Keratinocyte (primary cell): Measurements from ENCODE around the gene GIPC1. TPM values are rescaled to one million over a fixed set of nuclear protein-coding genes. Genes with fewer than 3 reads are reported as not detected.

Experiments used
- DNase-seq: peaks from one replicate; pipeline ENCODE4 v3.0.0-alpha.2; 2011; ENCODE audit warnings: low read depth, missing footprints, low spot score
- FAIRE-seq: peaks from 2 replicates; lab custom pipeline; 2011; peaks lifted over from hg19 to GRCh38; lab: Jason Lieb, UNC
- H2AFZ ChIP-seq: 2 replicates; pipeline ENCODE4 v1.6.0; 2012; ENCODE audit warnings: low read length, control low read depth, inconsistent platforms; ENCODE audit not compliant: control insufficient read depth
- H3K27ac ChIP-seq: 2 replicates; pipeline ENCODE4 v1.5.1; 2011; ENCODE audit warnings: low read length; ENCODE audit not compliant: control insufficient read depth, insufficient read depth
- H3K27me3 ChIP-seq: 3 replicates; pipeline ENCODE4 v1.6.0; 2011; ENCODE audit warnings: low read length; ENCODE audit not compliant: control insufficient read depth, insufficient read depth; ENCODE audit errors: extremely low read depth
- H3K36me3 ChIP-seq, 2 experiments: 2 replicates in 1 of 2; 3 replicates in 1 of 2; pipeline ENCODE4 v1.5.1; 2011; ENCODE audit warnings: low read length in 2 of 2, mild to moderate bottlenecking in 1 of 2; ENCODE audit not compliant: control insufficient read depth in 2 of 2, insufficient read depth in 2 of 2; ENCODE audit errors: extremely low read depth in 1 of 2
- H3K4me1 ChIP-seq: 3 replicates; pipeline ENCODE4 v1.5.1; 2011; ENCODE audit warnings: low read length; ENCODE audit not compliant: control insufficient read depth, insufficient read depth; ENCODE audit errors: extremely low read depth
- H3K4me2 ChIP-seq: 3 replicates; pipeline ENCODE4 v1.6.0; 2011; ENCODE audit warnings: low read depth, low read length; ENCODE audit not compliant: control insufficient read depth, insufficient read depth; ENCODE audit errors: extremely low read depth
- H3K4me3 ChIP-seq, 3 experiments: fragments of 200-600 bp in 1 of 3; sonication (generic) in 1 of 3; 2 replicates in 2 of 3; 3 replicates in 1 of 3; pipeline ENCODE4 v1.5.1; 2011 to 2016; ENCODE audit warnings: low read length in 3 of 3, mild to moderate bottlenecking in 3 of 3, control low read depth in 2 of 3, inconsistent platforms in 1 of 3, low read depth in 1 of 3, mixed read lengths in 1 of 3, mixed run types in 1 of 3, moderate library complexity in 1 of 3; ENCODE audit not compliant: control insufficient read depth in 2 of 3, insufficient read depth in 2 of 3; ENCODE audit errors: extremely low read depth in 1 of 3
- H3K79me2 ChIP-seq: 2 replicates; pipeline ENCODE4 v1.6.0; 2012; ENCODE audit warnings: low read length; ENCODE audit not compliant: control insufficient read depth, insufficient read depth
- H3K9ac ChIP-seq: 3 replicates; pipeline ENCODE4 v1.6.0; 2011; ENCODE audit warnings: low read length; ENCODE audit not compliant: control insufficient read depth, insufficient read depth; ENCODE audit errors: extremely low read depth
- H3K9me1 ChIP-seq: 3 replicates; pipeline ENCODE4 v1.6.0; 2011; ENCODE audit warnings: low read length; ENCODE audit not compliant: control insufficient read depth, insufficient read depth; ENCODE audit errors: extremely low read depth
- H3K9me3 ChIP-seq: 2 replicates; pipeline ENCODE4 v1.5.1; 2012; ENCODE audit warnings: low read depth, low read length; ENCODE audit not compliant: control insufficient read depth
- H4K20me1 ChIP-seq: 3 replicates; pipeline ENCODE4 v1.6.0; 2011; ENCODE audit warnings: low read length; ENCODE audit not compliant: control insufficient read depth, insufficient read depth; ENCODE audit errors: extremely low read depth
- EZH2 ChIP-seq: IDR thresholded peaks from one replicate; pipeline ENCODE4 v1.6.1; 2012; ENCODE audit warnings: inconsistent platforms, mild to moderate bottlenecking, low read length, moderate library complexity
- dilution Hi-C: fragments of 300-500 bp; cut with MboI; formaldehyde crosslinking; loops from one replicate; pipeline ENCODE4 v1.7.0; 2020; ENCODE audit warnings: low sequenced_read_pairs; ENCODE audit not compliant: extremely low pct_ligation_motif_present
- polyA plus RNA-seq, 5 experiments: library from polyadenylated mRNA; depleted of rRNA in 3 of 5; stranded (reverse) in 3 of 5; stranded (forward) in 1 of 5; unstranded in 1 of 5; fragments of >200 nt; gene quantifications; 1 replicate in 1 of 5; 2 replicates in 3 of 5; 3 replicates in 1 of 5; pipeline versions ENCODE4 v1.2.1 to v1.2.3, GENCODE V29; 2011 to 2012; ENCODE audit warnings: missing spikeins in 2 of 5, low read depth in 1 of 5, low replicate concordance in 1 of 5
- TF ChIP-seq, protein P1 (sequence below), 3 experiments: IDR thresholded peaks in 1 of 3; conservative IDR thresholded peaks in 1 of 3; optimal IDR thresholded peaks in 1 of 3; 2 replicates in 2 of 3; 3 replicates in 1 of 3; pipeline versions ENCODE3 to v1.5.1; 2011; ENCODE audit warnings: low read length in 3 of 3, mild to moderate bottlenecking in 3 of 3, moderate library complexity in 2 of 3, control low read depth in 1 of 3, inconsistent platforms in 1 of 3; ENCODE audit not compliant: insufficient read depth in 2 of 3; ENCODE audit errors: extremely low read depth in 1 of 3

Gene GIPC1
- polyA plus RNA-seq, 1 donor (not counting 4 experiments of a cell fraction or from before 2014, with no cell fraction given), result 166 TPM

DNA sequence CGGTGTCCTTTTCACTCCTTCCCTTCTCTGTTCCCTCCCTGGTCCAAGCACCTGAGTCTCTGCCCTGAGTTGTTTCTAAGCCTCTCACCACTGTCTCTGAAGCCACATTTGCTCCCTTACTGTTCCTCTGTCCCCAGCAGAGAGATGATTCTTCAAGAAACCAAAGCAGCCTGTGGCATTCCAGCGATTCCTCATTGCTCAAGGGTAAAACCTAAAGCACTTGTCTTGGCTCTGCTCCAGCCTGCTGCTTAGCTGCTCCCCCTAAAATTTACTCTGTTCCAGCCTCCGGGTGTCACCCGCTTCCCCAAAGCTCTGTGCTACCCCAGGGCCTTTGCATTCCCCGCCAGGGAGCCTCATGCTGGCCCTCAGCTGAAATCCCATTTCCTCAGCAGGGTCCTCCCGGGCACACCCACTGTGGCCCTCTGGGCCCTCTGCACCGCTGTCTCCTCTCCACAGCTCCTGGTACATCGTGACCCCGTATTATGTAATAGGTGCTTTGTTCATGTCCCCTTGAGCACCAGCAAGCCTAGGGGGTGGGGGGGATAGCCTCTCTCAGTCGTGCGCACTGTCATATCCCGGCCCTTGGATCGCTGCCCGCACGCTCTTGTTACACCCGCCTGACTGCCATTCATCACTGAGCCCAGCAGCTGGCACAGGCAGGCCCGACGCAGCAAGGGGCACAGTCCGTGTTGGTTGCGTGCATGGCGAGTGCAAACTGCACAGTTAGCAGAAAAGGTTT is 49.2 kb upstream of the GIPC1 start:
- no peak for TF ChIP-seq EZH2
- TF ChIP-seq, protein P1, sequence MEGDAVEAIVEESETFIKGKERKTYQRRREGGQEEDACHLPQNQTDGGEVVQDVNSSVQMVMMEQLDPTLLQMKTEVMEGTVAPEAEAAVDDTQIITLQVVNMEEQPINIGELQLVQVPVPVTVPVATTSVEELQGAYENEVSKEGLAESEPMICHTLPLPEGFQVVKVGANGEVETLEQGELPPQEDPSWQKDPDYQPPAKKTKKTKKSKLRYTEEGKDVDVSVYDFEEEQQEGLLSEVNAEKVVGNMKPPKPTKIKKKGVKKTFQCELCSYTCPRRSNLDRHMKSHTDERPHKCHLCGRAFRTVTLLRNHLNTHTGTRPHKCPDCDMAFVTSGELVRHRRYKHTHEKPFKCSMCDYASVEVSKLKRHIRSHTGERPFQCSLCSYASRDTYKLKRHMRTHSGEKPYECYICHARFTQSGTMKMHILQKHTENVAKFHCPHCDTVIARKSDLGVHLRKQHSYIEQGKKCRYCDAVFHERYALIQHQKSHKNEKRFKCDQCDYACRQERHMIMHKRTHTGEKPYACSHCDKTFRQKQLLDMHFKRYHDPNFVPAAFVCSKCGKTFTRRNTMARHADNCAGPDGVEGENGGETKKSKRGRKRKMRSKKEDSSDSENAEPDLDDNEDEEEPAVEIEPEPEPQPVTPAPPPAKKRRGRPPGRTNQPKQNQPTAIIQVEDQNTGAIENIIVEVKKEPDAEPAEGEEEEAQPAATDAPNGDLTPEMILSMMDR (optimal IDR thresholded peaks at IDR 0.05 in 1 of 3, IDR thresholded peaks at IDR 0.05 in 1 of 3, conservative IDR thresholded peaks at IDR 0.05 in 1 of 3; ENCODE audit: extremely low read depth in 1 of 3, insufficient read depth in 2 of 3, low read length in 3 of 3), result no peak
- peak; percentile 69 for FAIRE-seq
- DNase-seq, result no peak
- peak overlapping the region; percentile 43 for H3K27ac ChIP-seq
- peaks cover 42% of the 10 kb centered on the region for H3K79me2 ChIP-seq
- peaks cover 2 to 7% of the 10 kb centered on the region in 2 experiments for H3K36me3 ChIP-seq
- dilution Hi-C loops, result no loop called here
- H3K9me1 ChIP-seq, result no peaks in the 10 kb centered on the region
- peak overlapping the region in 2 of 3 experiments; percentile 14 to 48 for H3K4me3 ChIP-seq
- no peaks in the 10 kb centered on the region for H3K27me3 ChIP-seq
- H2AFZ ChIP-seq, result peak overlapping the region; percentile 3
- peak overlapping the region; percentile 22 for H3K9ac ChIP-seq
- H4K20me1 ChIP-seq, result peaks cover 5% of the 10 kb centered on the region
- no peaks in the 10 kb centered on the region for H3K9me3 ChIP-seq
- H3K4me2 ChIP-seq, result peak overlapping the region; percentile 77
- H3K4me1 ChIP-seq, result peaks cover 34% of the 10 kb centered on the region

DNA sequence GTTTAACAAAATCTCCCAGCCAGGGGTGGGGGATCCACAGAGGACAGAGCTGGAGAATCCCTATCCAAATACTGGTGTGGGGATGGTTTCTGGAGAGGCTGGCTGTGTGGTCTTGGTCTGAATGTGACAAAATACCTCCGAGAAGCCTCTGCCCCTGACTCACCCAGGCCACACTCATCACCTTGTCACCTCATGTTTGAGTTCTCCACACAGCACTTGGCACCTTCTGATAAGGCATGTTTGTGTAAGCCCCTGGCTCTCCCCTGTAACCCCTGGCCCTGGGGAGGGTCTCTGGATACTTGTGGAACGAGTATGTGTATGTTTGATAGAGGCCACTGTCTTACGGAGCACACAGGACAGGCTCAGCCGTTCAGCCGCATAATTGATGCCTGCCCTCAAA is 48.1 kb upstream of the GIPC1 start:
- Histone ChIP-seq H3K79me2 (peaks cover 49% of the 10 kb centered on the region), H3K27me3 (no peaks in the 10 kb centered on the region), H3K9me3 (no peaks in the 10 kb centered on the region), H4K20me1 (peaks cover 5% of the 10 kb centered on the region), H3K9me1 (no peaks in the 10 kb centered on the region), H3K9ac (no peak overlapping the region), H2AFZ (no peak overlapping the region), H3K27ac (no peak overlapping the region), H3K36me3 (peaks cover 5 to 13% of the 10 kb centered on the region in 2 experiments), H3K4me1 (peaks cover 29% of the 10 kb centered on the region), H3K4me2 (no peak overlapping the region), H3K4me3 (no peak overlapping the region)
- no peak for FAIRE-seq
- DNase-seq, result no peak
- dilution Hi-C loops, result no loop called here
- TF ChIP-seq, protein P1 (optimal IDR thresholded peaks at IDR 0.05 in 1 of 3, IDR thresholded peaks at IDR 0.05 in 1 of 3, conservative IDR thresholded peaks at IDR 0.05 in 1 of 3; ENCODE audit: extremely low read depth in 1 of 3, insufficient read depth in 2 of 3, low read length in 3 of 3), result no peak
- no peak for TF ChIP-seq EZH2
